ENCODE measurements around the gene ANKRD31. TPM values are rescaled to one million over a fixed set of nuclear protein-coding genes. Genes with fewer than 3 reads are reported as not detected.

The ANKRD31 gene
- total RNA-seq, 1 experiment from 2014 or later: 0.30 TPM

GRCh38 chr5:75214409-75214808, 22.3 kb downstream of the ANKRD31 start (continued):
- no peak for TF ChIP-seq ZBTB33 (IDR thresholded peaks at IDR 0.05; ENCODE audit: extremely low read depth, insufficient replicate concordance, low read length)
- no peak for TF ChIP-seq SP1 (IDR thresholded peaks at IDR 0.05; ENCODE audit: low read depth)
- no peak for TF ChIP-seq ZNF274 (IDR thresholded peaks at IDR 0.05; ENCODE audit: low read depth, low read length)
- no peak for TF ChIP-seq EGR1 (IDR thresholded peaks at IDR 0.05; ENCODE audit: low read depth)
- TF ChIP-seq JUND (IDR thresholded peaks at IDR 0.05): no peak
- TF ChIP-seq ATF3 (IDR thresholded peaks at IDR 0.05): no peak
- TF ChIP-seq RAD21 (IDR thresholded peaks at IDR 0.05; ENCODE audit: low read depth): no peak

GRCh38 chr5:75203604-75204003, 33.1 kb downstream of the ANKRD31 start:
- no TSS peak for BruUV-seq (replicated peaks)
- no peak for DNase-seq (ENCODE audit: low read depth, low spot score)
- POLR2A ChIA-PET: no interaction called here

More at GRCh38 chr5:75203604-75204003, 33.1 kb downstream of the ANKRD31 start:
- ChIA-PET CTCF (no interaction called here), RAD21 (ENCODE audit: low non-redundant PET in 1 of 2, low total read pairs in 2 of 2, uncharacterized antibody in 2 of 2, unreplicated experiment in 2 of 2) (no interaction called here)
- no peaks in the 10 kb centered on the region for H3K9me3 ChIP-seq (ENCODE audit: control insufficient read depth in 1 of 2, insufficient read depth in 1 of 2, low read depth in 1 of 2, low read length in 2 of 2)
- intact Hi-C loops (cut with micrococcal nuclease): no loop called here
- H3K4me3 ChIP-seq (replicated peaks in 1 of 2; ENCODE audit: low read depth in 1 of 2, low read length in 2 of 2): no peak overlapping the region
- H3K36me3 ChIP-seq (ENCODE audit: control insufficient read depth in 1 of 2, insufficient read depth in 2 of 2, low read length in 2 of 2): no peaks in the 10 kb centered on the region
- no peaks in the 10 kb centered on the region for H4K20me1 ChIP-seq (ENCODE audit: insufficient read depth)
- no peak overlapping the region for H2AFZ ChIP-seq (ENCODE audit: low read depth, low read length, poor library complexity, severe bottlenecking)
- ATAC-seq: no peak
- no peaks in the 10 kb centered on the region for H3K27me3 ChIP-seq (ENCODE audit: insufficient read depth, low read length)
- H3K9ac ChIP-seq (ENCODE audit: low read length): no peak overlapping the region
- H3K79me2 ChIP-seq (ENCODE audit: insufficient read depth, low read length): no peaks in the 10 kb centered on the region
- H3K27ac ChIP-seq (ENCODE audit: low read depth, low read length): no peak overlapping the region
- no peaks in the 10 kb centered on the region for H3K9me2 ChIP-seq (ENCODE audit: insufficient read depth)
- no peaks in the 10 kb centered on the region for H3K4me1 ChIP-seq (ENCODE audit: control insufficient read depth in 1 of 2, insufficient read depth in 2 of 2, low read length in 2 of 2)
- H3K4me2 ChIP-seq (ENCODE audit: low read length): no peak overlapping the region
- TF ChIP-seq CEBPB (IDR thresholded peaks at IDR 0.05; ENCODE audit: low read depth) (no peak), SP1 (IDR thresholded peaks at IDR 0.05; ENCODE audit: low read depth) (no peak), ZBTB33 (IDR thresholded peaks at IDR 0.05; ENCODE audit: extremely low read depth, insufficient replicate concordance, low read length) (no peak), ELF1 (IDR thresholded peaks at IDR 0.05; ENCODE audit: borderline replicate concordance, low read depth) (no peak)

Data from HCT116 (cell line).